SK-N-SH (cell line): ENCODE results near the gene CLGN.

Experiments
- CHD2 ChIP-seq: fragments of 150-350 bp; IDR thresholded peaks from 2 replicates; pipeline ENCODE4 v1.6.1; 2018; ENCODE audit warnings: low read length; ENCODE audit not compliant: partially characterized antibody
- CTCF ChIP-seq: fragments of 200-600 bp; sonication (generic); IDR thresholded peaks from 2 replicates; pipeline ENCODE4 v1.6.1; 2017; ENCODE audit warnings: antibody characterized with exemption, mild to moderate bottlenecking, moderate library complexity
- ELF1 ChIP-seq: IDR thresholded peaks from 2 replicates; pipeline ENCODE4 v1.4.0; 2012
- FOXM1 ChIP-seq: IDR thresholded peaks from 2 replicates; pipeline ENCODE4 v1.4.0; 2012; ENCODE audit warnings: low read depth, mild to moderate bottlenecking
- IRF3 ChIP-seq: fragments of 150-350 bp; IDR thresholded peaks from 2 replicates; pipeline ENCODE4 v1.6.1; 2016; ENCODE audit warnings: mild to moderate bottlenecking, low read depth, low read length
- MAX ChIP-seq: IDR thresholded peaks from 2 replicates; pipeline ENCODE4 v1.4.0; 2012; ENCODE audit warnings: low read depth
- MXI1 ChIP-seq: IDR thresholded peaks from 2 replicates; pipeline ENCODE4 v1.6.1; 2012; ENCODE audit warnings: mild to moderate bottlenecking, low read depth, low read length, improper control_type of control experiment
- NFIC ChIP-seq: IDR thresholded peaks from 2 replicates; pipeline ENCODE4 v1.4.0; 2012; ENCODE audit warnings: borderline replicate concordance
- SMC3 ChIP-seq: IDR thresholded peaks from 2 replicates; pipeline ENCODE4 v1.6.1; 2012; ENCODE audit warnings: low read depth, low read length, improper control_type of control experiment

- TF ChIP-seq CTCF (no peak), FOXM1 (no peak), SMC3 (no peak), ELF1 (no peak), CHD2 (no peak), NFIC (no peak), MXI1 (no peak), MAX (no peak), IRF3 (no peak)
Observed at GRCh38 chr4:140466146-140466545, 38.7 kb upstream of the CLGN start.
